Measurements from ENCODE around the gene TMEM225B.
"Not testable (repeated sequence)": the region's sequence is repeated elsewhere in the genome, so short reads cannot be mapped to it uniquely, and the experiment has no call there.

Gene TMEM225B, protein sequence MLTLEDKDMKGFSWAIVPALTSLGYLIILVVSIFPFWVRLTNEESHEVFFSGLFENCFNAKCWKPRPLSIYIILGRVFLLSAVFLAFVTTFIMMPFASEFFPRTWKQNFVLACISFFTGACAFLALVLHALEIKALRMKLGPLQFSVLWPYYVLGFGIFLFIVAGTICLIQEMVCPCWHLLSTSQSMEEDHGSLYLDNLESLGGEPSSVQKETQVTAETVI

DNA sequence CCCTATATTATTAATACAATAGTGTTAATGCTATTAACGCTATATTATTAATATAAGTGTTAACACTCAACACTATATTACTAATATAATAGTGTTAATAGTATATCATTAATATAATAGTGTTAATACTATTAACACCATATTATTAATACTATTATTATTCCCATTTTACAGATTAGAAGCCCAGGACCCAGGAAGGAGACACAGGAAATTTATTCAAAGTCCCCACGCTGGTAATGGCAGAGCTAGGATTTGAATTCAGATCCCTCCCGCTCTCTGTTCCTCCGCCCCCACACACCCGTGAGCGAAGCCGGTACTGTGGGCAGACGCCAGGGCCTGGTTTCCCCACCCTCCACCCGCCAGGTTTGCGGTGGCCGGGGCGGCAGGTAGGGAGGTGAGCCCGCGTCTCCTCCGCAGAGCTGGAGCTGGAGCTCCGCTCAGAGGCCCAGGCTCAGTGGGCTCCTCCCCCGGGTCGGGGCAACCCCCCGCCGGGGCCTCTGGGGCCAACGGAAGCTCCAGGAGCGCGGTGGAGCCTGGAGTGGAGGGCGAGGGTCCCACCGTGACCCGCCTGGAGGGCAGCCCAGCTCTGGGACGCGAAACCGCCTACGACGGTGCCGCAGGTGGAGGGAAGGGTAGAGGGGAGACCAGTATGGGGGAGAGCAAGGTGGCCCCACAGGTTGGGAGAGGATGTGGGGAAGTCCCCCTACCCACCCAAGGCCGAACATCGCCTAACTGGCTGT is at the start of gene TMEM225B:
TMEM225B (plus strand) TSS at position 506 of the 740 bp plus-strand sequence. CDS start 6,122 bp downstream, outside the sequence.
- DNase-seq (ENCODE audit: low read depth) = no peak

DNA sequence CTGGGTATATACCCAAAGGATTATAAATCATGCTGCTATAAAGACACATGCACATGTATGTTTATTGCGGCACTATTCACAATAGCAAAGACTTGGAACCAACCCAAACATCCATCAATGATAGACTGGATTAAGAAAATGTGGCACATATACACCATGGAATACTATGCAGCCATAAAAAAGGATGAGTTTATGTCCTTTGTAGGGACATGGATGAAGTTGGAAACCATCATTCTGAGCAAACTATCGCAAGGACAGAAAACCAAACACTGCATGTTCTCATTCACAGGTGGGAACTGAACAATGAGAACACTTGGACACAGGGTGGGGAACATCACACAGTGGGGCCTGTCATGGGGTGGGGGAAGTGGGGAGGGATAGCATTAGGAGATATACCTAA is 48.5 kb upstream of the TMEM225B start:
- not testable (repeated sequence) for DNase-seq (ENCODE audit: low read depth)

DNA sequence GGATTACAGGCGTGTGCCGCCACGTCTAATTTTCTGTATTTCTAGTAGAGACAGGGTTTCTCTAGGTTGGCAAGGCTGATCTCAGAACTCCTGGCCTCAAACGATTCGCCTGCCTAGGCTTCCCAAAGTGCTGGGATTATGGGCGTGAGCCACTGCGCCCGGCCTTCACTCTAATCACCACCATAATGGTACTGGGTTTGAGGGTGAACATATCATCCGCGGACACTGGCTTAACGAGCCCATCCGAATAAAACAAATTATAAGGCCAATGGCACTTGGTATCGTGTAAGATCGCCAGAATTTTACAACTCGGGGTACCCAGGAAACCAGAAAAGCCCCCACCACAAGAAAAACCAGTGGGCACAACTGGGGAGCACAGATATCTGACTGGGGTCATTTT is 46.7 kb upstream of the TMEM225B start:
- DNase-seq (ENCODE audit: low read depth) = no peak

DNA sequence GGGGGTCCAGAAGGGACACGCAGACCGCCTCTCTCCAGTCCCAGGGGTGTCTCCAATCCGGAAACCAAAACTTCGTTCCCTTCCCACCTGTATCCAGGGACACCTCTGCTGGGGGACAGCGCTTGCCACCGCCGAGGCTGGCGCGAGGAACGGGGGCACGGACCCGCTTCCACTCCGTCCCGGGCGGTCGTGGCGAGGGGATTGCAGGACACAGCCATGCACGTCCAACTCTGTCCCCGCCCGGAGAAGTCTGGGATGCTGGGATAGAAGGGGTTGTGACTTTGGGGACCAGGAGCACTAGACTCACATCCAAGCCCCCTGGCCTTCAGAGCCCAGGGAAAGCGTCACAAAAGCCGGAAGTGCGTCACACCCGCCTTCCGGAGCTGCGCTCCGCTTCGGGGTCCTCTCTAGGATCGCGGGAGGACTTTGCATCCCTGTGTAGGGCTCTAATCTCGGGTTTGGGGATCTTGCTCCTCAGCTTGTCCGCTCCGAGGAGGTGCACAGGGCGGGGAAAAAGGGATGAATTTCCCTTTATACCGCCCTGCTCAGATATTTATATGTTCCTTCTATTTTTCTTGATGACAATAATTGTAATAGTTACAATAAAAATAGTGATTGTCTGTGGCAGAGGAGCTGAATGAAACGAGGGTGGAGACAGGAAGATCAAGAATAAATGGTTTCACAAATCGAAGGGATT is 46.2 kb upstream of the TMEM225B start, which contains the start of gene FAM200A:
FAM200A (minus strand) TSS at position 348 of the 697 bp plus-strand sequence. CDS start 3,707 bp downstream, outside the sequence.
- DNase-seq (ENCODE audit: low read depth) = peak; percentile 92

DNA sequence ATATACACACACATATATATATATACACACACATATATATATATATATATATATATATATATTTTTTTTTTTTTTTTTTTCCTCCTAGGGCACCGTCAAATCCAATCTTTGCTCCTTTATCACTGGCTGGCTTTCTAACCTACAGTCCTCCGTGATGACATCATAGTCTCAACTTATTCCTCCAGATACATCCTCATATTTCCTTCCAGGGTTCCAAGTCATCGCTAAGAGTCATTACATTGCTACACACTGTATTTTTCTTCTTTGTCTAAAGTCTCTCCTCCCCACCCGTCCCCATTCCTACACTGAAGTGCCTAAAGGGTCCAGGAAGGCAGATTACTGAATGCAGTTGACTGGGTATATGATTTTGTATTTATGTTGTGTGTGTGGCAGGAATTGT is 45.0 kb upstream of the TMEM225B start:
- no peak for DNase-seq (ENCODE audit: low read depth)

DNA sequence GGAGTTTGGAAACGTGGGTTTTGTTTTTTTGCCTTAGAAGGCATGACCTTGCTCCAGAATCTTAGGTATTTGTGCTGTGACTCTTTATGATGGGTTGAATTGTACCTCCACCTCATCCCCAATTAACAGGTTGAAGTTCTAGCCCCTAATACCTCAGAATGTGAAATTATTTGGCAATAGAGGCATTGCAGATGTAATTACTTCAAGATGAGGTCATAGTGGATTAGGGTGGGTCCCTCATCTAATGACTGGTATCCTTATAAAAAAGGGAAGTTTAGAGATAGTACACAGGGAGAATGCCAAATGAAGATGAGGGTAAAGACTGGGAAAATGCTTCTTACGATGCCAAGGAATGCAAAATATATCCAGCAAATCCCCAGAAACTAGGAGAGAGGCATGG is 43.1 kb upstream of the TMEM225B start:
- no peak for DNase-seq (ENCODE audit: low read depth)

DNA sequence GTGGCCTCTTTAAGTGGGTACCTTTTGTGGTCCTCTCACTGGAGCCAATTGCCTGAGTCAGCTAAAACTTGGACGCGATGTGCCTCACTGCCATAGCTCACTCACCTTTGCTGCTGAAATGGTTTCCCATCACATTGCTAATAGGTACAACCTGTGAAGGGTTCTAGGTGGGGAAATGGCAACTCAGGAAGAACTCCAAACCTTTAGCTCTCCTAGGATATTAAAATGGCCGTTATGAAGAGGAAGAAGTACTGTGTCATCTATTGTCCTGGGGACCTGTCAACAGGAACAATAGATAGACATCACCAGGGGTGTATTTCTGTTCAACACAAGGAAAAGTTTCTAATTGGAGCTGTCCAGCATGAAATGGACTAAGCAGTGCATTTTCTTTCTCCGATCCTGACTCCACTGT is 40.9 kb upstream of the TMEM225B start:
- DNase-seq (ENCODE audit: low read depth) = no peak

DNA sequence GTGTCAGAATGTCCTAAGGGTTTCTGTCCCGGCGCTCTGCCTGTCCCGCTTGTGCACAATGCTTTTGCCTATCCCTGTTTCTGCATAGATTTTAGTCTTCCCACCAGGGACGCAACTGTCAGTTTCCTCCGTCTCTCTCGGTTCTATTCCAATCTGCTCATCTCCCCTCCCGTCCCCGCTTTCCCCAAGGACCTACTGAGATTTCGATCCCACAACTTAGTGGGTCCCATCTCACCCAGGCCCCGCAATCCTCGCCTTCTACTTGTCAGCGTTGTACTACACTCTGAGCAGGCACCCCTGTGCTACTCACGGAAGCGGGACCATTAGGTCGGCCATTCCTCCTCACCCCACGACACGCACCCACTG is 40.1 kb upstream of the TMEM225B start:
- no peak for DNase-seq (ENCODE audit: low read depth)

DNA sequence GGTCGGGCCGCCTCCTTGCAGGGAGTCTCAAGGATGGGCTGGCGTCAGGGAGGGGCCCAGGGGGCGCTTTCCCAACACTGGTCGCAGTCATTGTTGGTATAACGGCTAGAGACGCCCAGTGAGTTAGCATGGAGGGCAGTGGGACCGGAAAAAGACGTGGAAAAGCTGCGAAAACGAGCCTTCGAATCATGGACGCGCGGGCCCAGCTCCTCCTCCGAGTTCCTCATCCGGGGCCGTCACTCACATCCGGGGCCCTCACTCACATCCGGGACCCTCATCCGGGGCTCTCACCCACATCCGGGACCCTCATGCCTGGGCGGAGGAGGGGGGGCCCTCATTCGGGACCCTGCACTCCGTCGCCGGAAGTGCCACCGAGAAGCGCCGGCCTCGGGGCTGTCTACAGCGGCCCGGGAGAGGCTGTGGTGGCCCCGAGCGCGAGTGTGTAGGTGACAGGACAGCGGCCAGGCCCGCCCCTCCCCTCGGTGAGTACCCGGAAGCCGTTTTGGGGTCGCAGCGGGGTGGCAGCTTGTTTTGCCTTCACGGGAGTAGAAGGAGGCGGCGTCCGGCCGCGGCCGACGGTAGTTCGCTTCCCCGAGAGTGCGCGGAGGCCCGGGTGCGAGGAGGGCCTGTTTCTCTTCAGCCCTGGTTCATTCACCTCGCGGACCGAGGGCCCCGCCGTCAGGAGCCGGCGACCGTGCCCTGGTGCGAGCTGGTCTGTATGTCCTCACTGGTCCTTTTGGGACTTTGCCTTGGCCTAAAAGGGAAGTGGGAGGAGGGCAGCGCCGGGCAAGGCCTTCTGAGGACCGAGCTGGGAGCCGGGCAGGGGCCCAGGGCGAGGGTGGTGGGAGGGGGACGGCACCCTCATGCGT is 39.5 kb upstream of the TMEM225B start, which contains the start of gene ZNF655:
ZNF655 (plus strand) TSS at position 337 of the 869 bp plus-strand sequence. CDS start 1,918 bp downstream, outside the sequence.
- DNase-seq (ENCODE audit: low read depth) = peak; percentile 92

DNA sequence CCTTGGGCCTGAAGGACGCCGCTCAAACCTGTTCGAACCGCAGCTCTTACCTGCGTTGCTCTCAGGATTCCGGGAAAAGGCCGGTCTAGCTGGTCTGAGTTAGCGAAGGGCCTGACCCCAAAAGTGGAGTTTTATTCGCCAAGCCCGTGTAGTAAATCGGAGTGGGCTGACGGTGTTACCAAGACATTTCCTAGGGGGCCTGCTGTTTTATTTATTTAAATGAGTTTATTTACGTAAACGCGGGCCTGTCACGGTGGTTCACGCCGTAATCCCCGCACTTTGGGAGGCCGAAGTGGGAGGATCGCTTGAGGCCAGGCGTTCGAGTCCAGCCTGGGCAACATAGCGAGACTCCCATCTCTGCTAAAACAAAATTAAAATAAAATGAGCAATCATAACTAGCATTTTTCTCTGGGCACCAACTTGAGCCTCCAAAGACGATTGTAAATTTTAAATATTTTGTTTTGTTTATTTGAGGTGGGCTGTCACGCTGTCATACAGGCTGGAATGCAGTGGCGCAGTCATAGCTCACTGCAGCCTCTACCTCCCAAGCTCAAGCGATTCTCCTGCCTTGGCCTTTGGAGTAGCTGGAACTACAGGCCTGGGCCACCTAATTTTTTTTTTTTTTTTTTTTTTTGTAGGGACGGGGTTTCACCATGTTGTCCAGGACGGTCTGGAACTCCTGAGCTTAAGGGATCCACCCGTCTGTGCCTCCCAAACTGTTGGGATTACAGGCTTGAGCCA is 38.7 kb upstream of the TMEM225B start:
- DNase-seq (ENCODE audit: low read depth) = peak; percentile 51

DNA sequence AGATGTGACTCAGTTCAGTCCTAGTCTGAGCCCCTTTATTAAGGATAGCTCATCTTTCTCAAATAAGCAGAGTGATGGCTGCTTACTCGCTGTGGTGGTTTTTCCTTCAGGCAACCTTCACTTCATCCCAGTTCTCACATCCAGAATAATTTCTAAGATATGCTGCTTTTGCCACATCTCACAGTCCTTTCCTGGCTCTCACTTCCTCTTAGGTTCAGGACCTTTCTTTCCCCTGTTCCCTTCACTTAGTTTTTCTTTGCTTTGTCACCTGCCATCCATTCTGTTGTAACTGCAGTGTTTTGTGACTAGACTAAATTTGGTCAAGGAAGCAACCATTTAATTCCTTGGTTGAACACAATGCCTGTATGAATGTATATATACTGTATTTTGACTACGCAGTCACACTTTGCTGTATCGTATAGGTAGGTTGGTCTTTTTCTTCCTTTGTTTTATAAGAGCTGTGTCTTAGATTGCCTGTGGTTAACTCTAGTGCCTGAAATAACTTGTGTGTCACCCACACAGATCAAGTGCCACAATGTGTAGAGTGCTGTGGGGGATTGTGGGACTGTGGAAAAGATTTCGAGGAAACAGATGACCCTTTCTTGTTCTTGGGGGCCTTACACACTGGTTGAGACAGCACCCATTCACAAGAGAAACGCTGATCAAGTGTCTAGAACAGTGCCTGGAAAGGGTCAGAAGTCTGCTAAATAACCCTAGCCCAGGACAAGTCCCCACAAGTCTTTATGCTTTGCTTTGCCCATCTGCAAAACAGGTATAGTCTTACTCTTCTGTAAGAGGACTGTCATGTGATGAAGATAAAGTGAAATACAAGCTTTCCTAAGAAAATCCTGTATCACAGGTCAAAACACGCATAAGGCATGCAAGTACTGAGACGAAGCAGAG is 37.0 kb upstream of the TMEM225B start:
- peak; percentile 29 for DNase-seq (ENCODE audit: low read depth)

DNA sequence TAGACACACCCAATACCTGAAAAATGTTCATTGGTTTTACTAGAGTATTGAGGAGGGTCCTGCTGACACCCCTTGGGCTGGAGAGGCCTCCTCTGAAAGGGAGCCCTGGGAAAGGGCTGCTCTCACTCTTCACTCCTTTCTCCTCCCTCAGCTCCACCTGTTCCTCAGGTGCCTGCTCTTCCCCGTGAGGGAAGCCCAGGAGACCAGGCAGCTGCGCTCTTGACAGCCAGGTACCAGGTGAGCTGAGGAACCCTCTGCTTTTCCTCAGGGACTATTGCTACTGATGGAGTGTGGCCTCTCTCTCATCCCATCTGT is 36.4 kb upstream of the TMEM225B start:
- DNase-seq (ENCODE audit: low read depth) = no peak

DNA sequence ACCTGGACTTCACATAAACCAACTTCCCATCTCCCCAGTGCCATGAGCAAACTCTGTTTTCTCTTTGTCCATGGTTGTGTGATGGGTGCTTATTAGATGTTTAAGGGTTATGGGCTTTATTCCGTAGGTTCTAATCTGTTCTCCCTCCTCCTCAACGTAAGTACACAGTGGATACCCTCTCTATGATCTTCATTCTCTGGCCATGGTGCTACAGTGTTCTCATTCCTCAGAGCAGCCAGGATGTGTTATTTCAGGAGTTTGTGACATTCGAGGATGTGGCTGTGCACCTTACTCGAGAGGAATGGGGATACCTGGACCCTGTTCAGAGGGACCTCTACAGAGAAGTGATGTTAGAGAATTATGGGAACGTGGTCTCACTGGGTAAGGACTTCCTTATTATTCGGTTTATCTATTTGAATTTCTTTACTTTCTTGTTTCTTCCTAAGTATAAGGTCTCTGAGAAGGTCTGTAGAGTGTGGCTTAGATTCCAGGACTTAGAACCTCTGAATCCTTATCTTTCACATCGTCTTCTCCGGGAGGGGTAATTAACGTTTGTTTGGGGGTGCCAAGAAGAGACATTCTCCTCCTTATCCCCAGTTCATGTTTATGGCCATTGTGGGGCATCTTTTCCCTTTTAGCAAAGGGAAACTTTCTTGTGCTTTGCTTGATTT is 35.8 kb upstream of the TMEM225B start:
- peak; percentile 27 for DNase-seq (ENCODE audit: low read depth)

DNA sequence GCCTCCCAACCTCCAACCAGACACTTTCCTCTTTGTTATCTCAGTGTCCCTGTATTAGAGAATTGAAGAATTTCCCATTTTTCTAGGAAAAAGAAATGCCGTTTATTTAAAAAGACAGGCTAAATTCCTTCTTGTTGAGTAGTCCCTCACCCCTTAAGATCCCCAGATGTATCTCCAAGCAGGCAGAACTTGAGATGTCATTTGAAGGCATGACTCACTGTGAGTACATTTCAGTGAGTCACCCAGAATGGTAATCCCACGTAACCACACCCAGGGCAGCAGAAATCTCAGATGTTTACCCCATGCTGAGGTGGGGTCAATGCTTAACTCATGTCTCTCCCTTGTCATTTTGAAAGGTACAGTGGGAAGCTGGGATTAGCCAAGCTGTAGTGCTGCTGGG is 35.2 kb upstream of the TMEM225B start:
- DNase-seq (ENCODE audit: low read depth) = peak; percentile 99

DNA sequence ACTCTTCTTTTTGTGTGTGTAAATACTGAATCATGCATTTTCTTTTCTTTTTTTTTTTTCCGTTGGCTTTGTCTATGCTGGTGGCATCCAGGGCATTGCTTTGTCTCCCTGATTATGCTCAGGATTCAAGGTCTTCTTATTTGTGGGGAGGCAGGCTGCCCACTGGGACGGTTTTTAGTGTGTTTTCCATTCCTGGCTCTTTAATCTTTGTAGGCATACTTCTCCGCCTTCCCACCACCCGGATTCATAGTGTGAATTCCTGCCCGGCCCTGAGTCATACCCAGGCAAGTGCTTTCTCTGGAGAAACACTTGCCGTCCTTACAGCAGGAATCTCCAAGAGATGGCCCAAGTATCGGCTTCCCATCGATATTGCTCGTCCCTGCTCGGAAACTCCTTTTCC is 34.4 kb upstream of the TMEM225B start:
- DNase-seq (ENCODE audit: low read depth) = peak; percentile 88

DNA sequence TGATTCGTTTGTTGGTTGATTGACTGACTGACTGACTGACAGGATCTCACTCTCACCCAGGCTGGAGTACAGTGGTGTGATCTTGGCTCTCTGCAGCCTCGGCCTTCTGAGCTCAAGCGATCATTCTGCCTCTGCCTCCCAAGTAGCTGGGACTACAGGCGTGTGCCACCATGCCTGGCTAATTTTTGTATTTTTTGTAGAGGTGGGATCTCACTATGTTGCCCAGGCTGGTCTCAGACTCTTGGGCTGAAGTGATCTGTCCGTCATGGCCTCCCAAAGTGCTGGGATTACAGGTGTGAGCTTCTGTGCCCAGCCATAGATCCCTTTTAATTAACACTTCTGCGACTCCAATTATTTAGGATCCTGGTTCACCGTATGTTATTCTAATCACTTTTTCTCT is 29.3 kb upstream of the TMEM225B start:
- DNase-seq (ENCODE audit: low read depth) = not testable (repeated sequence)

DNA sequence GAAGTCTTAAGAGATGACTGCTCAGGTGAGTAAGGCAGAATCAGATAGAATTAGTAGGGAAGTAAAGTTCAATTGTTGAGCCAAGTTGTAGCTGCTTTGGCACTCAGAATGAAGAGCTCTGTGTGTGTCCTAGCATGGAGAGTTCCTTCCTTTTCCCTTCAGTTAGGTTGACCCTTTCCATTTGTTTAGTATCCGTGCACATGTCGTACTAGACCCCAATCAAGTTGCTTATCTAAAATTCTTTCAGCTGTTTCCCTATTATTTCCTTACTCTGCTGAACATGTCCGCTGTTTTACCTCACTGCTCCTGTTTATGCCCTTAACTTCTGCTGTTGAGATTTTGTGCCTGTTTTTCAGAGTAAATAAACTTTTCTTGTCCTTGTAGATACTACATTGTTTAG is 26.3 kb upstream of the TMEM225B start:
- DNase-seq (ENCODE audit: low read depth) = no peak

DNA sequence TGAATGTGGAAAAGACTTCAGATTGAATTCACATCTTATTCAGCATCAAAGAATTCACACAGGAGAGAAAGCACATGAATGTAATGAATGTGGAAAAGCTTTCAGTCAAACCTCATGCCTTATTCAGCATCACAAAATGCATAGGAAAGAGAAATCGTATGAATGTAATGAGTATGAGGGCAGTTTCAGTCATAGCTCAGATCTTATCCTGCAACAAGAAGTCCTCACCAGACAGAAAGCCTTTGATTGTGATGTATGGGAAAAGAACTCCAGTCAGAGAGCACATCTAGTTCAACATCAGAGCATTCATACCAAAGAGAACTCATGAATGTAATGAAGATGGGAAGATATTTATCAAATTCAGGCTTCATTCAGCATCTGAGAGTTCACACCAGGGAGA is 24.8 kb upstream of the TMEM225B start:
- no peak for DNase-seq (ENCODE audit: low read depth)

DNA sequence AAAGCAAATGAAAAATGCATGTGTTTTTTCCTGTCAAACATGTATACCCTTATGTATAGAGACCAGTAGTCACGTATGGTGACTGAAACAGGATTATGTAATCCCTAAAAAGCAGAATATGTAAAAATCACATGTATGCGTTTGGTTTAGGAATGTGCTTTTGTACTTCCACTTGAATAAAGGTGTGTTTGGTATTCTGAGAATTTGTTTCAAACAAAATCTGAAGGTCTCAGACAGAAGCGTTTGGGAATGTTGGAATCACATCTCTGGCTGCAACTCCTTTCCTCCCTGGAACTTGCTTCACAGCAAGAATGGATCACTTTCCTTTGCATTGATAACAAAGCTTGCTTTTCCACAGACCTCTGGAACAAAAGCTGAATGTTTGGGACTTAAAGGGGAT is 21.8 kb upstream of the TMEM225B start:
- DNase-seq (ENCODE audit: low read depth) = no peak
